ENCODE results near the gene KRT32.
"Not testable (repeated sequence)": the region's sequence is repeated elsewhere in the genome, so short reads cannot be mapped to it uniquely, and the experiment has no call there.

Gene KRT32

DNA sequence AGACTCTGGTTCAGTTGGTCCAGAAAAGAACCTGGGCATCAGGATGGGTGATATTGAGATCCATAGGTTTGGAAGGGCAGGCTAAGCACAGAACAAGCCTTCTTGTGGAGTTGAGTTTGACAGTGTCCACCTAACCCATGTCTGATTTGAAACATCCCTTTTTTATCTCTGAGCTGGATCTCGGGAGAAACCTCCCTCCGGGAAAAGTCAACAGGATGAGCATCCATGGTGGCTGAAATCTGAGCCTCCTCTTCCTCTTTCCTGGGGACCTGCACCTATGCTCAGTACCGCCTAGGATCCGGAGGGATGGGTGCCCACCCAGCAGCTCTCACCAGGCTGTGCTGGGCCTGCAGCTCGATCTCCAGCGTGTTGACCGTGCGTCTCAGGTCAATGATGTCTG lies 3.4 kb downstream of the KRT32 start:
- DNase-seq (ENCODE audit: low read depth) = no peak

DNA sequence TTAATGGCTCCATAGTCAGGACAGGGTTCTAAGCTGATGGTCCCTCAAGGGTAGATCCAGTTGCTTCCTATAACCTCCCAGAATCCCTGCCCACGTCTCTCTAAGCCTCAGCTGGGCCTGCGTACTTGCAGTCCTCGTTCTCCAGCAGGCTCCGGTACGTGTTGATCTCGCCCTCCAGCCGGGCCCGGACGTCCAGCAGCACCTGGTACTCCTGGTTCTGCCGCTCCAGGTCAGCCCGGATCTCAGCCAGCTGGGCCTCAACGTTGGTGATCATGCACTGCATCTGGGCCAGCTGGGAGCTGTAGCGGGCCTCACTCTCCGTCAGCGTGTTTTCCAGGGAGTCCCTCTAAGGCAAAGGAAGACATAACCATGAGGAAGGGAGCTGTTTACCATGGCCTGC lies 4.5 kb downstream of the KRT32 start:
- DNase-seq (ENCODE audit: low read depth) = no peak

DNA sequence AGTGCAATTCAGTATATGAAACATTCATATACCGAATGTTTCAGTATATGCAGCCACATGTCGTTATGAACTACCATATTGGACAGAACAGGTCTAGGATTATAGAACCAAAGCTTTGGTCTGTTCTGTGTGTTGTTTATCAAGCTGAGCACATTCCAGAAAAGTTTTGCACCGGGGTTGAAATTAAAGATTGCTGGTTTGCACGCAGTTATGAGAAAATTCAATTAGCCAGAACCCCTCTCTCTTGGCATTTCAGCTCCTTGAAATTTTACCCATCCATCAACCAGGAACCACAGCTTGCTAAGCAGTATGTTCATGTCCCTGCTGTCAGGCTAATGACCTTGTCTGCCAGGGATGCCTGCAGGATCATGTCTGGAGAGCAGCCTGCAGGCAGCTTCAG lies 9.5 kb downstream of the KRT32 start:
- no peak for DNase-seq (ENCODE audit: low read depth)

DNA sequence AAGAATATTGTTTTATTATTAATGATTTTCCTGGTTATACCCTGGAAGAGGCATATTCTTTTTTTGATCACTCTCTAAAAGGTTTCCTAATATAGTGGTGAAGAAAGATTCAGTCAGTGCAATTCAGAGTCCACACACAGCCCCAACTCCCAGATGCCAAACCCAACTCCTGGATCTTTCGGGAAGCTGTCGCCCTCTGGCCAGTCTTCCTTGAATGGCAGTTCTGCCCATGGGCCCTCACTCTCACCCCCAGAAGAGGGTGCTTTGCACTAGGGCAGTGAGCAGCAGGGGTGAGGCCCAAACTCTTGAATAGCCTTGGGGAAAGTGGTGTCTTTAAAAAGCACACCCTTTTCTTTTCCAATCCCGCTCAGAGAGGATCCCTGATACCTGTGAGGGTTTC lies 11.0 kb downstream of the KRT32 start:
- DNase-seq (ENCODE audit: low read depth) = no peak

DNA sequence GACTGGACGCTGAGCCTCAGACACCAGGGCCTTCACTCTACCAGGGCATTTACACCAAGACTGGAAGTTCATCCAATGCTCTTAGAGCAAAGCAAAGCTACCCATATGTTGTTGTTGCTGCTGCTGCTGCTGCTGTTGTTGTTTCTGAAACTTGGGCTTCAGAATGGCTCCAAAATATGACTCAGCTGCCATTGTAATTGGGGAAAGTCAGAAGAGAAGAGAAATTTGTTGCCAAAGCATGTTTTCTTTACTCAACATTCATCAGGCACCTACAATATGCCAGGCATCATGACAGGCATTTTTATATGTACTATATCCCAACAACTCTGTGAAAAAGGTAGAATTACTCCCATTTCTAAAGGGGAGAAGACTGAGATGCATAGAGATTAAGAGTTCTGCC lies 11.9 kb downstream of the KRT32 start:
- no peak for DNase-seq (ENCODE audit: low read depth)

DNA sequence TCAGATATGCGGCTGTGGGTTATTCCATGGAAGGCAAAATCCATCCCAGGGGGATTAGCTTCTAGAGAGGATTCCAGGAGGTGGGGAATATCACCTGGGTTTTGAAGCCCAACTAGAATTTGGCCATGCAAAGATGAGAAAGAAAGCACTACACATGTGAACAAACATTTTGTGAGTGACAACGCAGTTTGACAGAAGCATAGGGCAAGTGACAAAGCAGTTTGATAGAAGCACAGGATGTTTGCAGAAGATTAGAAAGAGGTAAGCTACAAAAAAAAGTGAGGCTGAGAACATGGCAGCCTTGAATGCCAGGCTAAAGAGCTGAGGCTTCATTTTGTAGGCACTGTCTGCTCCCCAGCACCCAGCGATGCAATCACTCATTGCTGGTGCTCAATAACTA lies 14.1 kb downstream of the KRT32 start:
- no peak for DNase-seq (ENCODE audit: low read depth)

DNA sequence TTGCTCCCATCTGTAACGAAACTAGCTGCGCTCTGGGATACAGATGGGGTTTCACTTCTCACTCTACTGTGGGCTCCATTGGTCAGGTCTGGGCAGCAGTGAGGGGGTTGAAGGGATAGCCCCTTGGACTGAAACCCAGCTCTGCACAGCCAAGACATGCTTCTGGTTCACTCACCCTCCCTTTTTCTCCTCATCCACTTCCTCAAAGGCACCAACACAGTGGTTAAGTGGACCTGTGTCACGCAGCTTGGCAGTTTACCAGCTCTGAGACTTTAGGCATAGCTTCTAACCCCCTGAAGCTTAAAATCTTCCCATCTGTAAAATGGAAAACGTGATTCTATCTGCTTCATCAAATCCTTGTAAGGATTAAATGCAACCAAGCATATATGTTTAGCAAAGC lies 14.9 kb downstream of the KRT32 start:
- no peak for DNase-seq (ENCODE audit: low read depth)

DNA sequence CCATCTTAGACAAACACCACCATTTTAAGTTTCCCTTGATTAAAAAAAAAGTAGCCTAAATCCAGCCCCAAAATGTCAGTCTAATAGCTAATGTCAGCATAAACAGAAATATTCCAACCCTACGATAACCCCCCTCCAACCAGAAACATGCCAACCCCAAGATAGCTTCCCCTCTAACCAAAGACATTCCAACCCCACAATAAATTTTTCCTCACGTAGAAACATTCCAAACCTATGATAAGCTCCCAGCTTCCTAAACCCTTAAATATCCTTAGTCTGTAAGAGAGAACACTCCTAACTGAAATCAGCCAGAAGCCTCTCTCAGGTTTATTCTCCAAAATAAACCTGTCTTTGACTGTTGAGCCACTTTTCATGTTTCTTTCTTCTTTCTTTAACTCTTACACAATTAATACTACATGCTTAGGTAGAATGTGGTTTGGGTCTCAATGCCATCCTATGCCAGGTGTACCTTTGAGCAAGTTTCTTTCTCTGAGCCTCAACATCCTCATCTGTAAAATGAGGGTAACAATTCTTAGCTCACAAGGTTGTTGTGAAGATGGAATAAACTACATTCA lies 15.9 kb downstream of the KRT32 start:
- no peak for DNase-seq (ENCODE audit: low read depth)

DNA sequence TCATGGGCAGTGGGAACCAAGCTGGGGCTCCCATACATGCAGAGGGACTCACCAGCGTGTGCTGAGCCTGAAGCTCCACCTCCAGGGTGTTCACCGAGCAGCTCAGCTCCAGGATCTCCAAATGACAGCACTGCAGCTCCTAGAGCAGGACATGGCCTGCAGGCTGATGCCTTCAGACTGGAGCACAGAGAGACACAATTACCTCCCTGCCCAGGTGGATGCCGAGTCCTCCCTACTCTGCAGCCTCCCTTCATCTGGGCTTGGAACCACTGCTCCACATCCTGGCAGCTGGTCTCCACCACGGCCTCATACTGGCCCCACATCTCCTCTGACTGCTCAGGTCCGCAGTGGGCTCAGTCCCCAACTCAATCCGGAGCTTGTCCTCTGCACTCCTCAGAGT lies 18.2 kb downstream of the KRT32 start:
- DNase-seq (ENCODE audit: low read depth) = no peak

DNA sequence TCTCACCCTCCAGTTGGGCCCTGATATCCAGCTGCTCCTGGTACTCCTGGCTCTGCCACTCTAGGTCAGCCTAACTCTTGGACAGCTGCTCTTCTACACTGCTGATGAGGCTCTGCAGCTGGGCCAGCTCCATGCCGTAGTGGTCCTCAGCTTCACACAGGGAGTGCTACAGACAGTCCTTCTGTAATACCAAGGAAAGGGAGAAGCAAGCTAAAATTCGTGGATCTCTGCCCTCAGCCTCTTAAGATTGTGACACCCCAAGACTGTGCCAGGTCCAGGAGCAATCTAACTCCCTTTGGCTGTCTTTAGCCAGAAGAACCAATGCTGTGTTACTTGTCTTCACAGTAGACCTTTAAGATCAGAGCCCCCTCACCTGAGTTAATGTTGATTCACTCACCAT lies 18.7 kb downstream of the KRT32 start:
- DNase-seq (ENCODE audit: low read depth) = no peak

DNA sequence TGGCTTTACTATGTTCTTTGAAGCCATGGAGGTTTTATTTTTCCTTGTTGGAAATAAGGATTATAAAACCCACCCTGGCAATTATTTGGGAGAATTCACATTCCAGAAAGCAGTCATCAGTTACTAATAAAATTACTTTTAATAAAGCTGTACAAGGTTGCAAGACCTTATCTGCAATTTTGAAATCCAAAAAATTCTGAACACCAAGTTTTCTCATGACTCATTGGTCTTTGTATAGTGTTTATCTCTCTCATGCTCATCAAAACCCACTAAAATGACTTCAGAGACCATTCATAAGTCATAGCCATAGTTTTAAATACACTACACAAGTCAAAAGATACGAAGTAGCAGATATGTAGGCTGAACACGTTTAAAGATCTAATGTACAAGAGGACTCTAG lies 20.4 kb downstream of the KRT32 start:
- DNase-seq (ENCODE audit: low read depth) = peak; percentile 49

DNA sequence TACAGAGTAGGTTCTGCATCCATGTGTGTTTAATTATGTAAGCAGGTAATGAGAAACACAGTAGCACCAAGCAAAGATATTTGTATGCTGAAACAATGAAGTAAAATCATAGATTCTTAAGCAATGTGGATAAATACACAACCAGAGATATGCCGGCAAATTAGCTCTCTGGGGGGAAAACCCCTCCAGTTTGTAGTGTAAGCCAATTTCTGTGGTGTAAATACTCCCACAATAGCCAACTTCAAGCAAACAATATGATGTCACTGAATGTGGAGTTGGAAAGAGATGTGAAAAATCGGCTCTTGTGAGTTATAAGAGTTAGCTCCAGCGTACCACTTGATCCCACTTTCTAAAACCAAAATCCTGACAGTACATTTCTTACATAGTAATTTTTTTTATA lies 22.5 kb downstream of the KRT32 start:
- no peak for DNase-seq (ENCODE audit: low read depth)

DNA sequence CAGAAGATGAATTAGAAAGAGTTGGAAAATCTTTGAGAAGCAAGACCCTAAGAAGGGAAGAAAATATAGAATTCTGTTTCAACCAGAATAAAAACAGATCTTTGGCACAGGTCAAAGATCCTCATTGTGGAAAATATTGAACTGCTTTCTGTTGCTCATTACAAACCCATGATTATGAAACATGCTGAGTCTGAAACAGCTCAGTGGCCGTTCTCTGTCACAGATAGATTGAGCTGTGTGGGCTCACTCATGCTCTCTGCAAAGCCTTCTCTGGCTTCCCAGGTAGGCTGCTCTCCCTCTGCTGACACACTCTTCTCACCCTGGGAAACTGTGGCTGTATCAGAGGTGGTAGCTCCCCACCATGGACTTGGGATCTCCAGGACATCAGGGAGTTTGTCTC lies 23.0 kb downstream of the KRT32 start:
- no peak for DNase-seq (ENCODE audit: low read depth)

DNA sequence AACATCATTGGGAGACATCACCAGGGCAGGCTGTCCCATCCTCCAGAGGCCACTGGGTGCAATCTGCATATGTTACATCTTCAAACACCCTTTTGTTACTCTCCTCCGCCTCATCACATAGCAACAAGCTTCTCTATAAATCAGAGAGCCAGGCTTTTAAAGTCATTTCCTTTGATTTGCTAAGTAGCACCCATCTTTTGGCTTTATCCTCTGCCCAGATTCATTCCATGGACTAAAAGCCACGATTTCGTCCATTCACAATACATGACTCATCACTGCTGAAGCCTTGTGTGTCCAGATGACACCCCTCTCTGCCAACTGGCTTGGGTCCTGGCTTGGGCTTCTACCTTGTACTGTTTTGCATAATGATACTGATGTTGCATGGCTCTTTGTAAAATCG lies 24.4 kb downstream of the KRT32 start:
- no peak for DNase-seq (ENCODE audit: low read depth)

DNA sequence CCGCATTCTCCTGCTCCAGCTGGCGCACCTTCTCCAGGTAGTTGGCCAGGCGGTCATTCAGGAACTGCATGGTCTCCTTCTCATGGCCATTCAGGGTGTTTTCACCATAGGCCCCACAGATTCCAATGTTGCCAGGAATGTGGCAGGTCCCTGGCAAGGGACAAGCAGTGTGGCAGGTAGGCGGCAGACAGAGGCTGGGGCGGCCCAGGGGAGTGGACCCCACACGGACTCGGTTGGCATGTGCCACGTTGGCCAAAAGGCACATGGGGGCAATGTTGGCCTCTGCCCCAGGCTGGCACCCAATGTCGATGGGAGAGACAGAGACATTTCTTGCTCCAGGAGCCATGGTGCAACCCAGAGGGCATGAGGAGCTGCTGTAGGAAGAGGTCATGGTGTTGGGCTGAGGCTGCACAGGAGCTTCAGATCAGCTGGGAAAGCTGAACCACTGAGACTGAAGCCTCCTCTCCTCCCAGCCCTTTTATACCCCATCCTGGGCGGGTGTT lies 26.6 kb downstream of the KRT32 start, which contains the start of gene KRT38:
Gene KRT38, minus strand, starts transcription at position 453 of the 503 bp plus-strand sequence. Its CDS starts 62 bp downstream, at position 391.
- no peak for DNase-seq (ENCODE audit: low read depth)

DNA sequence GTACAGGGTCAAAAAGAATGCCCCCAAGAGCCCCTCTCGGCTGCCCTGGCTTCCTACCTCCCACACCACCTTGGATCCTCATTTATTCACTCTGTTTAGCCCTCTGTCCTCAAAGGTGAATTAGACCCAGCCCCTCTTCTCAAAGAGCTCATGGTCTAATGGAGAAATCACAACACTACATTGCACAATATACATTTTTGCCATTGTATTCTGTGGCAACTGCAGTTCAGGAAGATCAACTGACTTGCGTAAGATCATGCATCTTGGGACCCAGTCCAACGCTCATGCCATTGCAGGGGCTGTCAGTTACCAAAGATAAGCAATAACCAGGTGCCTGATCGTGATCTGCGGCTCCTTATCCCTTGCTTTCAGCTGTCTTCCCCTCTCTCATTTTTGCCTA lies 27.8 kb downstream of the KRT32 start:
- no peak for DNase-seq (ENCODE audit: low read depth)

DNA sequence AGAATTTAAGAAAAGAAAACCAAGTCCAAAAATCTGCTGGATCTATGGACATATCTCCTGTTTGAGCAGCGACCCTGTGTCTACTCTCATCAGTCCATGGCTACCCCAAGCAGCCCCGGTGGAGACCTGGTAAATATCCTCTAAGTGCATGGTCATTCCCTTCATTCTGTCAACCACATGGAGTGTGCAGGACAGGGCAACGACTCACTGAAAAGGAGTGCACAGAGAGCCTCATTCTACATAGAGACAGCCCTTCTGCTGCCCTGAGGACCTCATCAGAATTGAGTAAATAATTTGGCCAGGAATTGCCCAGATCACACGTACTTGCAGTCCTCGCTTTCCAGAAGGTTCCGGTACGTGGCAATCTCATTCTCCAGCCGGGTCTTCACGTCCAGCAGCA lies 29.4 kb downstream of the KRT32 start:
- no peak for DNase-seq (ENCODE audit: low read depth)

DNA sequence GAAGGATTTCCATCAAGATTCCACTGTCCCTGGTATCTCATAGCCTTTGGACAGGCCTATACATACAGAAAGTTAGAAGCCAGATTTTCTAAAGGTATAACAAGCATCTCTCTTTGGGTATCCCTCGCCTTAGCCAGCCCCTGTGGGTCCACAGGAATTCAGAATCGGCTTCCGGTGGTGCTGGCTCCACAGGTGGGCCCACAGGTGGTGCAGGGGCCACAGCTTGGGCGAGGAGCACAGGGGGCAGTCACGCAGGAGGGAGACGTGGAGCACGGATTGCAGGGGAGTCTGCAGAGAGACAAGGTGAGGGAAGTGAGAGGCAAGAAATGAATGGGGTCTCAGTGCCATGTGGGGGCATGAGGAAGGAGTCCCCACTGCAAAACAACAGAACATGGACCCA lies 29.9 kb downstream of the KRT32 start:
- DNase-seq (ENCODE audit: low read depth) = no peak

DNA sequence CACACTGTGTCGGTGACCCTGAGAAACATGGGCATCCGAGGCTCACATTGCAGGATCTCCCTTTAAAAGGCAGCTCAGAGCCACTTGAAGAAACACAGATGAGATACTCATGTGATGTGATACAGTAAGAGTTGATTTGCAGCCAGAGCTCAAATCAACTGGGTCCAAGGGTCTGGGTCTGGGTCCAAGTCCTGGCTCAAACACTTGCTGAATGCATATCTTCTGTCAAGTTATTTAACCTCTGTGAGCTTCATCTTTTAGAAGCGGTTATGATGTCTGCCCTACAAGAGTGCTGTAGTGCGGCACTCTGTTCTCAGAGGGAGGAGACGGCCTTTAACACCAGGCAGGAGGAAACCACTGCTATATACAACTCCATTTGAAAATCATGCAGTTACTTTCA lies 32.8 kb downstream of the KRT32 start:
- no peak for DNase-seq (ENCODE audit: low read depth)

DNA sequence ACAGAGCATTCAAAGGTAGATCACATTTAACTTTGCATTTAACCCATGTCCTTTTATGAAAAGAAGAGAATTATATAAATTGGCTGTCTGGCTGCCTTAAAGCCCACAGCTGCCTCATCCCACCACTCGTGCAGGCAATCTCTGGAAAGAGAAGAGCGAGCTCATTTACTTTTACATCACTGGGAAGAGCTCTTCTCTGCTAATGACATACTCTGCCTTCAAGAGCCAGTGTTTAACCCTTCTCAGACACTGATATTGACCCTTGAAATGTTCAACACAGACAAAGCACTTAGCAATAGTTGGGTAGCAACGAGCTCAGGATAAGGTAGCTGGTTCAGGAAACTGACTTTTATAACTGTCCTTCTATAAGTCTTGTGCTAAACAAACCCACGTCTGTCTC lies 33.2 kb downstream of the KRT32 start:
- DNase-seq (ENCODE audit: low read depth) = no peak

DNA sequence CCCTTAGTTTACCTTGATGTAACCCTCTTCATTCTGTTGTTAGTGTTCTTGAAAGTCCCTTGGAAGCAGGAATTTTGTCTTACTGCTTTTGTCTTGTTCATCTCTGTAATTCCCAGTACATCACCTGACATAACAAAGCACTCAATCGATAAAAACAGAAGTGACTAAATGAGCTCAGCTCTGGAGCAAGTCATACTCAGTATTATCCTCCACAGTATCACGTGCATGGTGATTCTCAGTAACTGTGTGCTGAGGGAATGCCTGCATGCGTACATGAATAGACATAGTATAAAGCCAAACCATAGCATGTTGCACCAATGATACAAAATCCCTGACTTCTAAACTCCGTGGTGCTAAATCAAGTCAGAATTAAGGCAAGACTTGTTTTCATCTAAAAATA lies 33.6 kb downstream of the KRT32 start:
- DNase-seq (ENCODE audit: low read depth) = no peak

DNA sequence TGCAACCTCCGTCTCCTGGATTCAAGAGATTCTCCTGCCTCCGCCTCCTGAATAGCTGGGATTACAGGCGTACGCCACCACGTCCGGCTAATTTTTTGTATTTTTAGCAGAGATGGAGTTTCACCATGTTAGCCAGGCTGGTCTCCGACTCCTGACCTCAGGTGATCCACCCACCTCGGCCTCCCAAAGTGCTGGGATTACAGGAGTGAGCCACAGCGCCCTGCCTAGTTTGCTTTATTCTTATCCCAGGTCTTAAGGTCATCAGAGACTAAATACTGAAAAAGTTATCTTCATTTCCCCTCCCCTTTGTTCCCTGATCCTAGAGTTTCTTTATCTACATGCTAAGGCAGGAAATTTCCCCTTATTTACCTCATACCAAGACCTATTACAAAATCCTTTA lies 36.8 kb downstream of the KRT32 start:
- DNase-seq (ENCODE audit: low read depth) = not testable (repeated sequence)

DNA sequence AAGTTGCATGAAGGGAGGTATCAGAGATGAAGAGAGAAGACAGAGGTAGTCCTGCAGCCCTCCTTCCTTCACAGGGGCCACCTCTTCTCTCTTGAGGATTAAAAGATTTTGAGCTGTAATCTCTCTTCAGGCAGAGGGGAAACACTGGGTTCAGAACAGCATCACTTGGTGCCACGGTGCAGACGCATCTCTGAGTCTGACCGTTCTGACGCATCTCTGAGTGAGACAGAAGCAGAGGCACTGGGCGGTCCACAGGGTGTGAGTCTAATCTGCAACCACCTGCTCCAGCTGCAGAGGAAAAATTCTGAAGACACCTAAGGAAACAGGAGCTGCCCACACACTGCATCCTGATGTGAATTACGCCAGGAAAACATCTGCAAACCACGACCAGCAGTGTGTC lies 37.5 kb downstream of the KRT32 start:
- no peak for DNase-seq (ENCODE audit: low read depth)

DNA sequence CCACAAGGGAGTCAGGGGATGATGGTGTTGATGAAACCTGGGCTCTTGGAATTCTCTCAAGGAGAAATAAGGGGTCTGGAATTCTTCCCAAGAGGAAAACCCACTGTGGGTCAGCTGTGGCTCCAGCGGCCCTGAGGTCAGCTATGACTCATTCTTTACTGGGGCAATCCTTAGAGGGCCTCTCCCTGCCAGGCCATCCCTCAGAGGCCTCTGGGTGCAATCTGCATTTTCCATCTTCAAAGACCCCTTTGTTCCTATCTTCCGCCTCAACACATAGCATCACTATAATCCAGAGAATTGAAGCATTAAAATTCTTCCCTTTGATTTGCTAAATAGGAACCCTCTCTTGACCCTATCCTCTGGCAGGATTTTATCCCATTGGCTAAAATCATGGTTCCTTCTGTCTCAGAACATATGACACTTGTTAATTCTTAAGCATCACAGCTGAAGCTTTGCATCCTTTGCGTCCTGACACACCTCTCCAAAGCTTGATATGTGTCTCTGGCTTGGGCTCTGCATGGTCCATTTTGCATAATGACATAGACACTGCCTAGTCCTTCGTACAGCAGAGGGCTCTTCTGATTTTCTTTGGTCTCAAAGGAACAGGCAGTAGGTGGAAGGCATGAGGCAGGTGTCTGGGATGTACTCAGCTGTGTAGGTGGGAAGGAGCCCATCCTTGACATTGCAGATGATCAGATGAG lies 38.4 kb downstream of the KRT32 start:
- DNase-seq (ENCODE audit: low read depth) = no peak
